Osteocyte (in vitro differentiated cells): Measurements from ENCODE around the gene SSR3. TPM values are rescaled to one million over a fixed set of nuclear protein-coding genes. Genes with fewer than 3 reads are reported as not detected.
"Not testable (repeated sequence)": the region's sequence is repeated elsewhere in the genome, so short reads cannot be mapped to it uniquely, and the experiment has no call there.

Experiments used
- DNase-seq: peaks from one replicate; pipeline ENCODE4 v3.0.0; 2021; ENCODE audit warnings: mixed read lengths; ENCODE audit not compliant: unreplicated experiment; ENCODE audit errors: extremely low spot score
- H3K27ac Mint-ChIP-seq: one replicate; pipeline ENCODE4 v1.8.0; 2021; ENCODE audit warnings: mild to moderate bottlenecking, mixed read lengths; ENCODE audit not compliant: unreplicated experiment
- H3K27me3 Mint-ChIP-seq: one replicate; pipeline ENCODE4 v1.8.0; 2021; ENCODE audit warnings: mixed read lengths; ENCODE audit not compliant: unreplicated experiment
- H3K36me3 Mint-ChIP-seq: one replicate; pipeline ENCODE4 v1.8.0; 2021; ENCODE audit warnings: mixed read lengths; ENCODE audit not compliant: unreplicated experiment
- H3K4me1 Mint-ChIP-seq: one replicate; pipeline ENCODE4 v1.8.0; 2021; ENCODE audit warnings: mixed read lengths; ENCODE audit not compliant: unreplicated experiment
- H3K4me3 Mint-ChIP-seq: one replicate; pipeline ENCODE4 v1.8.0; 2021; ENCODE audit warnings: mild to moderate bottlenecking, moderate library complexity, mixed read lengths; ENCODE audit not compliant: unreplicated experiment
- H3K9me3 Mint-ChIP-seq: one replicate; pipeline ENCODE4 v1.8.0; 2021; ENCODE audit warnings: mixed read lengths; ENCODE audit not compliant: unreplicated experiment
- total RNA-seq: library from RNA; stranded (reverse); gene quantifications from 2 replicates; pipeline ENCODE4 v1.2.1, GENCODE V29; 2021
- TF ChIP-seq, protein P1 (sequence below): fragments of 200-600 bp; sonication (generic); IDR thresholded peaks from 2 replicates; pipeline ENCODE4 v1.5.0; 2021; ENCODE audit warnings: antibody characterized with exemption, mild to moderate bottlenecking, moderate library complexity

SSR3 gene
- total RNA-seq, 1 donor from 2014 or later = 208 TPM

- no peaks in the 10 kb centered on the region for H3K36me3 Mint-ChIP-seq
- no peak for DNase-seq
- no peak overlapping the region for H3K4me3 Mint-ChIP-seq
- no peaks in the 10 kb centered on the region for H3K9me3 Mint-ChIP-seq
- H3K27ac Mint-ChIP-seq = no peak overlapping the region
- TF ChIP-seq, protein P1, sequence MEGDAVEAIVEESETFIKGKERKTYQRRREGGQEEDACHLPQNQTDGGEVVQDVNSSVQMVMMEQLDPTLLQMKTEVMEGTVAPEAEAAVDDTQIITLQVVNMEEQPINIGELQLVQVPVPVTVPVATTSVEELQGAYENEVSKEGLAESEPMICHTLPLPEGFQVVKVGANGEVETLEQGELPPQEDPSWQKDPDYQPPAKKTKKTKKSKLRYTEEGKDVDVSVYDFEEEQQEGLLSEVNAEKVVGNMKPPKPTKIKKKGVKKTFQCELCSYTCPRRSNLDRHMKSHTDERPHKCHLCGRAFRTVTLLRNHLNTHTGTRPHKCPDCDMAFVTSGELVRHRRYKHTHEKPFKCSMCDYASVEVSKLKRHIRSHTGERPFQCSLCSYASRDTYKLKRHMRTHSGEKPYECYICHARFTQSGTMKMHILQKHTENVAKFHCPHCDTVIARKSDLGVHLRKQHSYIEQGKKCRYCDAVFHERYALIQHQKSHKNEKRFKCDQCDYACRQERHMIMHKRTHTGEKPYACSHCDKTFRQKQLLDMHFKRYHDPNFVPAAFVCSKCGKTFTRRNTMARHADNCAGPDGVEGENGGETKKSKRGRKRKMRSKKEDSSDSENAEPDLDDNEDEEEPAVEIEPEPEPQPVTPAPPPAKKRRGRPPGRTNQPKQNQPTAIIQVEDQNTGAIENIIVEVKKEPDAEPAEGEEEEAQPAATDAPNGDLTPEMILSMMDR = no peak
- H3K27me3 Mint-ChIP-seq = no peaks in the 10 kb centered on the region
- H3K4me1 Mint-ChIP-seq = peaks cover 9% of the 10 kb centered on the region
Measured at GRCh38 chr3:156593814-156594213, 38.9 kb upstream of the SSR3 start.

- H3K9me3 Mint-ChIP-seq, H3K36me3 Mint-ChIP-seq, H3K27ac Mint-ChIP-seq, DNase-seq, H3K27me3 Mint-ChIP-seq, H3K4me3 Mint-ChIP-seq, H3K4me1 Mint-ChIP-seq: not testable (repeated sequence)
Measured at GRCh38 chr3:156589806-156590205, 34.9 kb upstream of the SSR3 start.

GRCh38 chr3:156587760-156588069 lies 32.8 kb upstream of the SSR3 start:
- H3K4me3 Mint-ChIP-seq = no peak overlapping the region
- H3K4me1 Mint-ChIP-seq = no peaks in the 10 kb centered on the region
- DNase-seq = no peak
- H3K27ac Mint-ChIP-seq = no peak overlapping the region
- TF ChIP-seq, protein P1 = no peak
- H3K27me3 Mint-ChIP-seq = no peaks in the 10 kb centered on the region
- H3K9me3 Mint-ChIP-seq = no peaks in the 10 kb centered on the region
- H3K36me3 Mint-ChIP-seq = no peaks in the 10 kb centered on the region

- Mint-ChIP-seq H3K4me3 (no peak overlapping the region), H3K36me3 (no peaks in the 10 kb centered on the region), H3K27ac (no peak overlapping the region), H3K4me1 (no peaks in the 10 kb centered on the region), H3K9me3 (no peaks in the 10 kb centered on the region), H3K27me3 (no peaks in the 10 kb centered on the region)
- TF ChIP-seq, protein P1 = no peak
- DNase-seq = no peak
Measured at GRCh38 chr3:156586905-156587759, 32.2 kb upstream of the SSR3 start.

- no peaks in the 10 kb centered on the region for H3K36me3 Mint-ChIP-seq
- TF ChIP-seq, protein P1 = no peak
- no peak overlapping the region for H3K4me3 Mint-ChIP-seq
- H3K27ac Mint-ChIP-seq = no peak overlapping the region
- DNase-seq = no peak
- no peaks in the 10 kb centered on the region for H3K9me3 Mint-ChIP-seq
- no peaks in the 10 kb centered on the region for H3K4me1 Mint-ChIP-seq
- H3K27me3 Mint-ChIP-seq = no peaks in the 10 kb centered on the region
Measured at GRCh38 chr3:156583469-156583868, 28.6 kb upstream of the SSR3 start.
